H9 (cell line): Measurements from ENCODE around the gene C1S. TPM values are rescaled to one million over a fixed set of nuclear protein-coding genes. Genes with fewer than 3 reads are reported as not detected.

Source experiments
- DNase-seq: peaks from one replicate; pipeline ENCODE4 v3.0.0-alpha.2; 2017
- H2AFZ ChIP-seq: one replicate; pipeline ENCODE4 v1.6.1; 2013; ENCODE audit warnings: mild to moderate bottlenecking, low read length, control low read depth, moderate library complexity
- H2AK5ac ChIP-seq: 2 replicates; pipeline ENCODE4 v1.6.1; 2013; ENCODE audit warnings: low read length, control low read depth, mixed read lengths; ENCODE audit not compliant: insufficient read length
- H2BK120ac ChIP-seq: one replicate; pipeline ENCODE4 v1.6.1; 2013; ENCODE audit warnings: low read depth, mild to moderate bottlenecking, low read length, control low read depth, inconsistent platforms; ENCODE audit not compliant: poor library complexity, severe bottlenecking
- H2BK12ac ChIP-seq: 2 replicates; pipeline ENCODE4 v1.6.1; 2013; ENCODE audit warnings: low read length, control low read depth, mixed read lengths, low read depth; ENCODE audit not compliant: insufficient read length
- H2BK15ac ChIP-seq: 2 replicates; pipeline ENCODE4 v1.6.1; 2013; ENCODE audit warnings: low read depth, low read length, control low read depth
- H2BK20ac ChIP-seq: one replicate; pipeline ENCODE4 v1.6.1; 2013; ENCODE audit warnings: low read depth, mild to moderate bottlenecking, low read length, control low read depth, inconsistent platforms; ENCODE audit not compliant: poor library complexity, severe bottlenecking
- H2BK5ac ChIP-seq: 2 replicates; pipeline ENCODE4 v1.6.1; 2013; ENCODE audit warnings: low read length, control low read depth, mixed read lengths; ENCODE audit not compliant: insufficient read length
- H3K14ac ChIP-seq: 2 replicates; pipeline ENCODE4 v1.6.1; 2013; ENCODE audit warnings: low read length, control low read depth; ENCODE audit not compliant: insufficient read depth
- H3K18ac ChIP-seq: 2 replicates; pipeline ENCODE4 v1.6.1; 2013; ENCODE audit warnings: low read depth, mild to moderate bottlenecking, mixed read lengths, low read length, control low read depth; ENCODE audit not compliant: insufficient read length
- H3K23ac ChIP-seq: 2 replicates; pipeline ENCODE4 v1.6.1; 2013; ENCODE audit warnings: low read length, control low read depth, mixed read lengths, low read depth; ENCODE audit not compliant: insufficient read length
- H3K23me2 ChIP-seq: 2 replicates; pipeline ENCODE4 v1.6.1; 2013; ENCODE audit warnings: low read depth, mild to moderate bottlenecking, mixed read lengths, low read length, control low read depth; ENCODE audit not compliant: insufficient read length, poor library complexity, severe bottlenecking
- H3K27ac ChIP-seq: 2 replicates; pipeline ENCODE4 v1.5.1; 2013; ENCODE audit warnings: low read length, control low read depth, mixed read lengths, low read depth; ENCODE audit not compliant: insufficient read length
- H3K27me3 ChIP-seq: 2 replicates; pipeline ENCODE4 v1.6.1; 2013; ENCODE audit warnings: low read length, control low read depth, inconsistent platforms; ENCODE audit not compliant: insufficient read depth
- H3K4ac ChIP-seq: 2 replicates; pipeline ENCODE4 v1.6.1; 2013; ENCODE audit warnings: low read depth, mild to moderate bottlenecking, control low read depth, inconsistent platforms, low read length, moderate library complexity
- H3K4me1 ChIP-seq: 2 replicates; pipeline ENCODE4 v1.6.1; 2013; ENCODE audit warnings: low read length, control low read depth, inconsistent platforms; ENCODE audit not compliant: insufficient read depth
- H3K4me2 ChIP-seq: 2 replicates; pipeline ENCODE4 v1.6.1; 2013; ENCODE audit warnings: low read length, control low read depth, mixed read lengths; ENCODE audit not compliant: insufficient read length, insufficient read depth
- H3K56ac ChIP-seq: 2 replicates; pipeline ENCODE4 v1.6.1; 2013; ENCODE audit warnings: low read depth, mild to moderate bottlenecking, mixed read lengths, low read length, control low read depth; ENCODE audit not compliant: insufficient read length
- H3K79me1 ChIP-seq: 2 replicates; pipeline ENCODE4 v1.6.1; 2013; ENCODE audit warnings: low read depth, mild to moderate bottlenecking, moderate library complexity, low read length, control low read depth, inconsistent platforms; ENCODE audit not compliant: insufficient read depth, poor library complexity, severe bottlenecking
- H3K79me2 ChIP-seq: 2 replicates; pipeline ENCODE4 v1.6.1; 2013; ENCODE audit warnings: low read length, control low read depth, inconsistent platforms; ENCODE audit not compliant: insufficient read depth
- H3K9ac ChIP-seq: 2 replicates; pipeline ENCODE4 v1.6.1; 2013; ENCODE audit warnings: low read length, control low read depth, mixed read lengths; ENCODE audit not compliant: insufficient read length; ENCODE audit errors: extremely low read depth
- H3K9me3 ChIP-seq: one replicate; pipeline ENCODE4 v1.6.1; 2013; ENCODE audit warnings: low read depth, low read length, inconsistent platforms; ENCODE audit not compliant: control insufficient read depth
- H3T11ph ChIP-seq: one replicate; pipeline ENCODE4 v1.6.1; 2013; ENCODE audit warnings: mild to moderate bottlenecking, low read length, control low read depth, inconsistent platforms
- H4K20me1 ChIP-seq: one replicate; pipeline ENCODE4 v1.6.1; 2013; ENCODE audit not compliant: control insufficient read depth, insufficient read length, insufficient read depth
- H4K5ac ChIP-seq: 2 replicates; pipeline ENCODE4 v1.6.1; 2013; ENCODE audit warnings: low read depth, mild to moderate bottlenecking, mixed read lengths, low read length, control low read depth; ENCODE audit not compliant: insufficient read length
- H4K8ac ChIP-seq: replicated peaks from 2 replicates; pipeline ENCODE4 v1.6.1; 2013; ENCODE audit warnings: low read length, control low read depth, mixed read lengths, low read depth; ENCODE audit not compliant: insufficient read length
- H4K91ac ChIP-seq: 2 replicates; pipeline ENCODE4 v1.6.1; 2013; ENCODE audit warnings: low read depth, mild to moderate bottlenecking, moderate library complexity, mixed read lengths, low read length, control low read depth; ENCODE audit not compliant: insufficient read length
- H3K27ac Mint-ChIP-seq, 3 experiments: 2 replicates in 2 of 3; 3 replicates in 1 of 3; pipeline ENCODE4 v1.8.0; 2020 to 2021; ENCODE audit warnings: mixed read lengths in 3 of 3, mild to moderate bottlenecking in 1 of 3, moderate library complexity in 1 of 3
- H3K27me3 Mint-ChIP-seq: 2 replicates; pipeline ENCODE4 v1.8.0; 2021; ENCODE audit warnings: low read depth, mild to moderate bottlenecking, moderate library complexity, mixed read lengths
- H3K36me3 Mint-ChIP-seq, 3 experiments: 2 replicates in 2 of 3; 3 replicates in 1 of 3; pipeline ENCODE4 v1.8.0; 2020 to 2021; ENCODE audit warnings: low read depth in 3 of 3, mixed read lengths in 3 of 3; ENCODE audit not compliant: insufficient read depth in 1 of 3
- H3K4me1 Mint-ChIP-seq, 2 experiments: 2 replicates each; pipeline ENCODE4 v1.8.0; 2020; ENCODE audit warnings: mixed read lengths in 2 of 2
- H3K4me3 Mint-ChIP-seq, 2 experiments: 2 replicates in 1 of 2; 3 replicates in 1 of 2; pipeline ENCODE4 v1.8.0; 2020 to 2021; ENCODE audit warnings: mild to moderate bottlenecking in 2 of 2, mixed read lengths in 2 of 2, moderate library complexity in 1 of 2
- H3K9me3 Mint-ChIP-seq, 2 experiments: 2 replicates in 1 of 2; 3 replicates in 1 of 2; pipeline ENCODE4 v1.8.0; 2020; ENCODE audit warnings: mild to moderate bottlenecking in 2 of 2, mixed read lengths in 2 of 2, moderate library complexity in 1 of 2
- CTCF ChIP-seq: fragments of 200-600 bp; sonication (generic); conservative IDR thresholded peaks from 3 replicates; pipeline ENCODE4 v1.8.0; 2021; ENCODE audit warnings: antibody characterized with exemption, mild to moderate bottlenecking
- WGBS: extraction: QIAGEN DNeasy Blood & Tissue Kit; methylation state at CpG from one replicate; pipeline ENCODE4 v1.1.7; 2013; ENCODE audit warnings: missing lambda C conversion rate, low lambda C conversion rate, mixed read lengths; ENCODE audit not compliant: insufficient read length; ENCODE audit errors: extremely low coverage; 5-methylcytosine and 5-hydroxymethylcytosine counted together
- total RNA-seq: library from RNA; stranded (reverse); gene quantifications from 2 replicates; pipeline ENCODE4 v1.2.1, GENCODE V29; 2021

The C1S gene
- total RNA-seq, 1 experiment from 2014 or later = 4.2 TPM

- Histone ChIP-seq H4K8ac (no peak overlapping the region), H3K4me2 (no peak overlapping the region), H3K14ac (no peak overlapping the region), H3T11ph (no peak overlapping the region), H3K79me1 (no peaks in the 10 kb centered on the region), H4K91ac (no peak overlapping the region), H3K9me3 (no peaks in the 10 kb centered on the region), H2BK120ac (no peak overlapping the region), H2BK12ac (no peak overlapping the region), H3K23ac (no peak overlapping the region), H3K18ac (no peak overlapping the region), H3K4ac (no peak overlapping the region), H2BK15ac (no peak overlapping the region), H3K79me2 (no peaks in the 10 kb centered on the region), H4K5ac (no peak overlapping the region), H4K20me1 (no peaks in the 10 kb centered on the region), H2AFZ (no peak overlapping the region), H2BK5ac (no peak overlapping the region), H3K23me2 (no peaks in the 10 kb centered on the region), H3K27ac (no peak overlapping the region), H2BK20ac (no peak overlapping the region), H3K27me3 (no peaks in the 10 kb centered on the region), H3K9ac (no peak overlapping the region), H3K56ac (no peak overlapping the region), H3K4me1 (peaks cover 3% of the 10 kb centered on the region; the same call in 1 of the 2 replicates), H2AK5ac (no peak overlapping the region)
- WGBS = no CpG with 5 or more reads among the region's 1 CpG
- Mint-ChIP-seq H3K9me3 (peaks cover 2 to 3% of the 10 kb centered on the region in 2 experiments; a peak in 3 of 5 replicates), H3K27ac (no peak overlapping the region), H3K4me3 (no peak overlapping the region), H3K27me3 (peaks cover 3% of the 10 kb centered on the region), H3K36me3 (peaks cover 0 to 3% (median 0%) of the 10 kb centered on the region in 3 experiments; a peak in 2 of 7 replicates), H3K4me1 (peaks cover 13 to 14% of the 10 kb centered on the region in 2 experiments)
- DNase-seq = no peak
- TF ChIP-seq CTCF = no peak
Observed at GRCh38 chr12:7034464-7034863, 26.1 kb upstream of the C1S start.
